K562 (cell line): ENCODE data around the gene ACLY. TPM values are rescaled to one million over a fixed set of nuclear protein-coding genes. Genes with fewer than 3 reads are reported as not detected.

Experiments
- BRF1 ChIP-seq: IDR thresholded peaks from 3 replicates; pipeline ENCODE4 v1.6.1; 2011; ENCODE audit warnings: borderline replicate concordance, mild to moderate bottlenecking; ENCODE audit not compliant: insufficient read length; ENCODE audit errors: extremely low read depth
- CGGBP1 ChIP-seq: fragments of 250-450 bp; sonication (Bioruptor Pico); IDR thresholded peaks from 2 replicates; pipeline ENCODE4 v1.9.0; 2021; ENCODE audit warnings: mild to moderate bottlenecking
- CREB3L1 ChIP-seq: fragments of 450-650 bp; IDR thresholded peaks from 2 replicates; pipeline ENCODE4 v1.6.1; 2014; ENCODE audit warnings: low read depth, mild to moderate bottlenecking, moderate library complexity, borderline replicate concordance
- CTBP1 ChIP-seq: fragments of 450-650 bp; IDR thresholded peaks from 2 replicates; pipeline ENCODE4 v1.6.1; 2016; ENCODE audit warnings: borderline replicate concordance
- HDAC1 ChIP-seq, 2 experiments: fragments of 450-650 bp; IDR thresholded peaks; 2 replicates each; pipeline ENCODE4 v1.6.1; 2016 to 2017; ENCODE audit warnings: inconsistent platforms in 1 of 2, mild to moderate bottlenecking in 1 of 2, moderate library complexity in 1 of 2
- HDAC3 ChIP-seq: fragments of 450-650 bp; IDR thresholded peaks from 2 replicates; pipeline ENCODE4 v1.6.1; 2018; ENCODE audit warnings: borderline replicate concordance, mild to moderate bottlenecking, moderate library complexity; ENCODE audit not compliant: partially characterized antibody
- HNRNPL ChIP-seq: fragments of 200-400 bp; formaldehyde crosslinking; IDR thresholded peaks from 2 replicates; pipeline ENCODE4 v1.6.1; 2017; ENCODE audit warnings: low read depth, mild to moderate bottlenecking, low read length
- KAT7 ChIP-seq: sonication (generic); formaldehyde crosslinking; IDR thresholded peaks from 2 replicates; pipeline ENCODE4 v1.8.0; 2022; ENCODE audit warnings: missing genetic modification reagents, mild to moderate bottlenecking, borderline replicate concordance
- MCM5 ChIP-seq: fragments of 450-650 bp; IDR thresholded peaks from 2 replicates; pipeline ENCODE4 v1.6.1; 2016; ENCODE audit warnings: low read depth
- MTA3 ChIP-seq: fragments of 450-650 bp; formaldehyde crosslinking; IDR thresholded peaks from 2 replicates; pipeline ENCODE4 v1.6.1; 2017; ENCODE audit warnings: mild to moderate bottlenecking, borderline replicate concordance
- POLR2AphosphoS5 ChIP-seq: IDR thresholded peaks from 2 replicates; pipeline ENCODE4 v1.6.1; 2011; ENCODE audit warnings: mild to moderate bottlenecking, low read depth, low read length, moderate library complexity; ENCODE audit not compliant: control insufficient read depth, insufficient read depth
- RB1 ChIP-seq: fragments of 450-650 bp; IDR thresholded peaks from 2 replicates; pipeline ENCODE4 v1.6.1; 2017; ENCODE audit warnings: low read depth, mild to moderate bottlenecking
- RBM25 ChIP-seq: fragments of 200-400 bp; formaldehyde crosslinking; IDR thresholded peaks from 2 replicates; pipeline ENCODE4 v1.6.1; 2018; ENCODE audit warnings: low read length, low read depth, moderate library complexity; ENCODE audit not compliant: severe bottlenecking
- RHOXF2B ChIP-seq: fragments of 250-450 bp; sonication (Bioruptor Pico); conservative IDR thresholded peaks from 2 replicates; pipeline ENCODE4 v1.5.1; 2021
- SIN3B ChIP-seq: fragments of 450-650 bp; IDR thresholded peaks from 2 replicates; pipeline ENCODE4 v1.6.1; 2017; ENCODE audit warnings: low read depth, mild to moderate bottlenecking, moderate library complexity
- ZNF23 ChIP-seq: fragments of 250-450 bp; sonication (Bioruptor Pico); IDR thresholded peaks from 2 replicates; pipeline ENCODE4 v1.4.0; 2020; ENCODE audit warnings: mild to moderate bottlenecking
- ZNF507 ChIP-seq: conservative IDR thresholded peaks from 2 replicates; pipeline ENCODE4 v1.6.1; 2017; ENCODE audit warnings: missing genetic modification characterization, missing compliant biosample characterization
- ZNF511 ChIP-seq: sonication (generic); formaldehyde crosslinking; IDR thresholded peaks from 2 replicates; pipeline ENCODE4 v1.8.0; 2022; ENCODE audit warnings: mild to moderate bottlenecking, missing genetic modification reagents
- polyA plus RNA-seq, 8 experiments: library from polyadenylated mRNA; depleted of rRNA in 4 of 8; stranded (reverse) in 5 of 8; unstranded in 3 of 8; fragments of >200 nt; fragmentation: Nextera tagmentation in 2 of 8; fragmentation: Illumina TruSeq in 1 of 8; extraction: Ambion mirVana in 2 of 8; extraction: Trizol in 1 of 8; gene quantifications; 2 replicates each; pipeline versions ENCODE4 v1.2.1 to v1.2.3, GENCODE V29; 2011 to 2014; ENCODE audit warnings: inconsistent platforms in 1 of 8, missing spikeins in 1 of 8
- total RNA-seq, 7 experiments: library from RNA; depleted of rRNA in 6 of 7; stranded (reverse); fragments of >200 nt in 6 of 7; fragmentation: Illumina TruSeq in 2 of 7; extraction: Trizol in 2 of 7; gene quantifications; 2 replicates each; pipeline versions ENCODE4 v1.2.1 to v1.2.3, GENCODE V29; 2011 to 2021; ENCODE audit warnings: low replicate concordance in 1 of 7
- TF ChIP-seq, protein P1 (sequence below): sonication (generic); formaldehyde crosslinking; IDR thresholded peaks from 2 replicates; pipeline ENCODE4 v1.9.0; 2022; ENCODE audit warnings: mild to moderate bottlenecking, missing genetic modification reagents

The ACLY gene
- total and polyA plus RNA-seq, 9 of the 15 experiments (the other 6 are each of a cell fraction or from before 2014, with no cell fraction given), result 42.9 to 280 (median 125) TPM

DNA sequence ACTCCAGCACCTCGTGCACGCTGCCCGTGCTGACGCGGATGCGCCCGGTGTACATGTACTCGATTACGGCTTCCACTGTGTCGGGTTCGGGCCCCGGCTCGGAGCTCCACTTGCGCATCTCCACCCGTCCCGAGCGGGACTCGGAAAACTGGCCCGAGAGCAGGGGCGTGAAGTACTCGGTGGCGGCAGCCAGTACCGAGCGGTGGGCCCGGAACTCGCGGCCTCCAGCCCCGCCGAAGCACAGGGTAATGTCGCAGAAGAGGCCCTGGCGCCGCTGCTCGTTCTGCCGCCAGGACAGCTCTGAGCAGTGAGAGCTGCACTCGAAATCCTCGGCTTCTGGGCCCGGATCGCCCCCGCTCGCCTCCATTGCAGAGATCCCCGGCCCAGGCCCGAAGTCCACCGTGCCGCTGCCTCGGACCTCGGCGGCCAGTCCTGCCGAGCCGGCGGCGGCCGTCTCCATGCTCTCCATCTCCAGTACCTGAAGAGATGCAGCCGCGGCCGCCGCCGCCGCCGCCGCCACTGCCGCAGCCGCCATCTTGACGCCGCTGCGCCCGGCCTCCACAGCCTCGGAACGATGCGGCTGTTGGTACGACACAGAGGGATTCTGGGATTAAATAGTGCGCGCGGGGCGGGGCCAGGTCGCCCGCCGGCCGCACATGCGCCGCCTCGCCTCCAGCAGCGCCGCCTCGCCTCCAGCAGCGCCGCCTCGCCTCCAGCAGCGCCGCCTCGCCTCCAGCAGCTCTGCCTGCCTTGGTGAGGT is 53.7 kb downstream of the ACLY start, which contains the start of gene KLHL11 (continued):
- TF ChIP-seq MCM5 (no peak), CTBP1 (peak; percentile 95), HDAC3 (no peak), POLR2AphosphoS5 (peak; percentile 88), HDAC1 (IDR thresholded peaks at IDR 0.05) (no peak), SIN3B (peak; percentile 73), ZNF23 (CRISPR knock-in tag) (no peak), BRF1 (no peak), HNRNPL (peak; percentile 53; the same call in 1 of the 2 replicates), ZNF511 (CRISPR knock-in tag) (peak; percentile 19), MTA3 (0 out of 2 replicates have a peak, but pooled peaks have one; percentile 67), CGGBP1 (peak; percentile 85; the same call in 1 of the 2 replicates), RBM25 (no peak), CREB3L1 (peak; percentile 50; the same call in 1 of the 2 replicates), KAT7 (CRISPR knock-in tag) (0 out of 2 replicates have a peak, but pooled peaks have one; percentile 58), RHOXF2B (CRISPR knock-in tag) (no peak), ZNF507 (no peak), RB1 (peak; percentile 79)
- TF ChIP-seq, protein P1, sequence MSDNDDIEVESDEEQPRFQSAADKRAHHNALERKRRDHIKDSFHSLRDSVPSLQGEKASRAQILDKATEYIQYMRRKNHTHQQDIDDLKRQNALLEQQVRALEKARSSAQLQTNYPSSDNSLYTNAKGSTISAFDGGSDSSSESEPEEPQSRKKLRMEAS, result peak; percentile 42
